ENCODE results near the gene TMEM41A.
A peak's percentile ranks its signal among the peaks of the same experiment; 100 is the strongest.

The TMEM41A gene

GRCh38 chr3:185498503-185499396 lies at the start of gene TMEM41A:
Gene TMEM41A (minus strand): TSS chr3:185499035. CDS start chr3:185498961, 74 bp downstream.
- DNase-seq (ENCODE audit: low spot score), result peak; percentile 93

- DNase-seq (ENCODE audit: low spot score), result no peak
These were observed 41.9 kb upstream of the TMEM41A start for GRCh38 chr3:185540695-185541094.

GRCh38 chr3:185539934-185540333 lies 41.1 kb upstream of the TMEM41A start:
- no peak for DNase-seq (ENCODE audit: low spot score)

GRCh38 chr3:185537369-185537970 lies 38.6 kb upstream of the TMEM41A start:
- DNase-seq (ENCODE audit: low spot score), result peak; percentile 80

GRCh38 chr3:185534511-185534910 lies 35.7 kb upstream of the TMEM41A start:
- no peak for DNase-seq (ENCODE audit: low spot score)

- DNase-seq (ENCODE audit: low spot score), result no peak
These were observed 34.1 kb upstream of the TMEM41A start for GRCh38 chr3:185532901-185533300.

- DNase-seq (ENCODE audit: low spot score), result no peak
These were observed 32.0 kb upstream of the TMEM41A start for GRCh38 chr3:185530856-185531255.

GRCh38 chr3:185528532-185528931 lies 29.7 kb upstream of the TMEM41A start:
- no peak for DNase-seq (ENCODE audit: low spot score)

GRCh38 chr3:185527364-185527763 lies 28.5 kb upstream of the TMEM41A start:
- DNase-seq (ENCODE audit: low spot score), result no peak

GRCh38 chr3:185526349-185526951 lies 27.6 kb upstream of the TMEM41A start:
- DNase-seq (ENCODE audit: low spot score), result no peak

- no peak for DNase-seq (ENCODE audit: low spot score)
These were observed 22.7 kb upstream of the TMEM41A start for GRCh38 chr3:185521349-185522138.

- no peak for DNase-seq (ENCODE audit: low spot score)
These were observed 20.2 kb upstream of the TMEM41A start for GRCh38 chr3:185519021-185519420.

GRCh38 chr3:185517387-185518130 lies 18.7 kb upstream of the TMEM41A start:
- DNase-seq (ENCODE audit: low spot score), result no peak

- no peak for DNase-seq (ENCODE audit: low spot score)
These were observed 12.9 kb upstream of the TMEM41A start for GRCh38 chr3:185511711-185512110.

- DNase-seq (ENCODE audit: low spot score), result no peak
These were observed 9.6 kb upstream of the TMEM41A start for GRCh38 chr3:185508335-185508991.

- DNase-seq (ENCODE audit: low spot score), result no peak
These were observed 9.0 kb upstream of the TMEM41A start for GRCh38 chr3:185507883-185508282.

GRCh38 chr3:185504636-185505035 lies 5.8 kb upstream of the TMEM41A start:
- no peak for DNase-seq (ENCODE audit: low spot score)

GRCh38 chr3:185503521-185503920 lies 4.7 kb upstream of the TMEM41A start:
- DNase-seq (ENCODE audit: low spot score), result no peak

GRCh38 chr3:185502987-185503386 lies 4.2 kb upstream of the TMEM41A start:
- no peak for DNase-seq (ENCODE audit: low spot score)

- no peak for DNase-seq (ENCODE audit: low spot score)
These were observed 8.6 kb downstream of the TMEM41A start for GRCh38 chr3:185490241-185490640.

GRCh38 chr3:185489462-185489861 lies 9.4 kb downstream of the TMEM41A start:
- no peak for DNase-seq (ENCODE audit: low spot score)
